ENCODE results near the gene TSHZ2. TPM values are rescaled to one million over a fixed set of nuclear protein-coding genes. Genes with fewer than 3 reads are reported as not detected.

Gene TSHZ2
- total and polyA plus RNA-seq, 2 of the 4 experiments (the other 2 are of a cell fraction) = under 0.01 to 0.02 TPM

DNA sequence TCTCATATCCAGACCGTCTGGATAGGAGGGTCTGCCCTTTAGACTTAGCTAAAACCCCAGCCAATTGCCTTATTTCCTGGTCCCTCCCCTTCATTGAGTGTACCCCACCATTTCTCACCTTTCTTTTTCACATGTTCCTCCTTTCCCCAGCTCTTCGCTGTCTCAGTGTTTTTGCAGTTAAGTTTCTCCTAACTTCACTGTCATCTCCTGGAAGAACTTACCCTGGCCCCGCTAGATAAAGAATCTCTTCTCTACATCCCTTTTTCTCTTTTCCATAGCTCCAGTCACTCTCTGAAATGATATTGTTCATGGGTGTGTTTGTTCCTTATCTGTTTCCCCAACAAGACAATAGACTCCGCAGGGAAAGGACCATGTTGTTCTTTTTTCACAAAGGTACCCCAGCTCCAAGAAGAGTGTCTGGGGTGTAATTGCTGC lies 208.8 kb downstream of the TSHZ2 start:
- no peak overlapping the region for H3K9ac ChIP-seq (ENCODE audit: low read depth, low read length)
- H3K27ac ChIP-seq (ENCODE audit: insufficient read depth, low read length) = no peak overlapping the region
- no peak overlapping the region for H3K56ac ChIP-seq (ENCODE audit: extremely low read depth, insufficient read depth, low read length)
- intact Hi-C loops (cut with micrococcal nuclease) = no loop called here
- TF ChIP-seq POLR2A (IDR thresholded peaks at IDR 0.05; ENCODE audit: low read depth, low read length) (no peak), CEBPB (IDR thresholded peaks at IDR 0.05; ENCODE audit: low read depth, low read length) (no peak), FOS (IDR thresholded peaks at IDR 0.05; ENCODE audit: low read depth, low read length) (no peak), RAD21 (IDR thresholded peaks at IDR 0.05; ENCODE audit: low read length) (no peak), BHLHE40 (IDR thresholded peaks at IDR 0.05; ENCODE audit: low read depth, low read length) (no peak), MXI1 (IDR thresholded peaks at IDR 0.05; ENCODE audit: borderline replicate concordance, low read depth, low read length) (no peak), RFX5 (IDR thresholded peaks at IDR 0.05; ENCODE audit: low read depth, low read length) (no peak), CHD1 (IDR thresholded peaks at IDR 0.05; ENCODE audit: low read depth, low read length) (no peak), RCOR1 (IDR thresholded peaks at IDR 0.05; ENCODE audit: insufficient replicate concordance, low read length) (no peak), SMC3 (IDR thresholded peaks at IDR 0.05; ENCODE audit: low read depth, low read length) (no peak)
- TF ChIP-seq, protein P1, sequence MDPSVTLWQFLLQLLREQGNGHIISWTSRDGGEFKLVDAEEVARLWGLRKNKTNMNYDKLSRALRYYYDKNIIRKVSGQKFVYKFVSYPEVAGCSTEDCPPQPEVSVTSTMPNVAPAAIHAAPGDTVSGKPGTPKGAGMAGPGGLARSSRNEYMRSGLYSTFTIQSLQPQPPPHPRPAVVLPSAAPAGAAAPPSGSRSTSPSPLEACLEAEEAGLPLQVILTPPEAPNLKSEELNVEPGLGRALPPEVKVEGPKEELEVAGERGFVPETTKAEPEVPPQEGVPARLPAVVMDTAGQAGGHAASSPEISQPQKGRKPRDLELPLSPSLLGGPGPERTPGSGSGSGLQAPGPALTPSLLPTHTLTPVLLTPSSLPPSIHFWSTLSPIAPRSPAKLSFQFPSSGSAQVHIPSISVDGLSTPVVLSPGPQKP (IDR thresholded peaks at IDR 0.05; ENCODE audit: borderline replicate concordance, low read depth, low read length) = no peak
- TF ChIP-seq, protein P2, sequence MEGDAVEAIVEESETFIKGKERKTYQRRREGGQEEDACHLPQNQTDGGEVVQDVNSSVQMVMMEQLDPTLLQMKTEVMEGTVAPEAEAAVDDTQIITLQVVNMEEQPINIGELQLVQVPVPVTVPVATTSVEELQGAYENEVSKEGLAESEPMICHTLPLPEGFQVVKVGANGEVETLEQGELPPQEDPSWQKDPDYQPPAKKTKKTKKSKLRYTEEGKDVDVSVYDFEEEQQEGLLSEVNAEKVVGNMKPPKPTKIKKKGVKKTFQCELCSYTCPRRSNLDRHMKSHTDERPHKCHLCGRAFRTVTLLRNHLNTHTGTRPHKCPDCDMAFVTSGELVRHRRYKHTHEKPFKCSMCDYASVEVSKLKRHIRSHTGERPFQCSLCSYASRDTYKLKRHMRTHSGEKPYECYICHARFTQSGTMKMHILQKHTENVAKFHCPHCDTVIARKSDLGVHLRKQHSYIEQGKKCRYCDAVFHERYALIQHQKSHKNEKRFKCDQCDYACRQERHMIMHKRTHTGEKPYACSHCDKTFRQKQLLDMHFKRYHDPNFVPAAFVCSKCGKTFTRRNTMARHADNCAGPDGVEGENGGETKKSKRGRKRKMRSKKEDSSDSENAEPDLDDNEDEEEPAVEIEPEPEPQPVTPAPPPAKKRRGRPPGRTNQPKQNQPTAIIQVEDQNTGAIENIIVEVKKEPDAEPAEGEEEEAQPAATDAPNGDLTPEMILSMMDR (conservative IDR thresholded peaks at IDR 0.05; ENCODE audit: low read depth, low read length) = no peak
- TF ChIP-seq, protein P3, sequence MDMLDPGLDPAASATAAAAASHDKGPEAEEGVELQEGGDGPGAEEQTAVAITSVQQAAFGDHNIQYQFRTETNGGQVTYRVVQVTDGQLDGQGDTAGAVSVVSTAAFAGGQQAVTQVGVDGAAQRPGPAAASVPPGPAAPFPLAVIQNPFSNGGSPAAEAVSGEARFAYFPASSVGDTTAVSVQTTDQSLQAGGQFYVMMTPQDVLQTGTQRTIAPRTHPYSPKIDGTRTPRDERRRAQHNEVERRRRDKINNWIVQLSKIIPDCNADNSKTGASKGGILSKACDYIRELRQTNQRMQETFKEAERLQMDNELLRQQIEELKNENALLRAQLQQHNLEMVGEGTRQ (IDR thresholded peaks at IDR 0.05; ENCODE audit: low read depth, low read length) = no peak
- no peak overlapping the region for H3K4ac ChIP-seq (ENCODE audit: low read depth, low read length)
- no peaks in the 10 kb centered on the region for H3K27me3 ChIP-seq (ENCODE audit: control insufficient read depth, insufficient read depth, low read length)
- no peaks in the 10 kb centered on the region for H3K9me3 ChIP-seq (ENCODE audit: control insufficient read depth, insufficient read depth, low read length)
- H3K4me3 ChIP-seq (ENCODE audit: insufficient read depth, low read depth, low read length) = no peak overlapping the region
- in situ Hi-C loops (cut with MboI; ENCODE audit: low sequenced_read_pairs) = no loop called here
- no peak overlapping the region for H2BK20ac ChIP-seq (ENCODE audit: low read depth, low read length)
- no peak overlapping the region for H2AK9ac ChIP-seq (replicated peaks; ENCODE audit: low read depth, low read length, poor library complexity)
- DNase-seq (no peak), ATAC-seq (ENCODE audit: low read depth) (no peak)
- POLR2A ChIA-PET (ENCODE audit: unreplicated experiment) = no interaction called here
- no peak overlapping the region for H3K23ac ChIP-seq (ENCODE audit: low read depth, low read length)
- H3K36me3 ChIP-seq (ENCODE audit: control insufficient read depth, insufficient read depth, low read length) = no peaks in the 10 kb centered on the region
- H2AK5ac ChIP-seq (ENCODE audit: low read depth, low read length) = no peak overlapping the region
- no peak overlapping the region for H2AFZ ChIP-seq (replicated peaks; ENCODE audit: low read length, poor library complexity)
- no peak overlapping the region for H4K5ac ChIP-seq (ENCODE audit: low read depth, low read length)
- no peaks in the 10 kb centered on the region for H4K20me1 ChIP-seq (ENCODE audit: insufficient read depth, low read length)
- no peak overlapping the region for H3K18ac ChIP-seq (ENCODE audit: low read depth, low read length)
- no peaks in the 10 kb centered on the region for H3K4me1 ChIP-seq (ENCODE audit: control insufficient read depth, insufficient read depth, low read length)
- WGBS, 2 experiments (ENCODE audit: extremely low coverage in 2 of 2, insufficient read length in 1 of 2) = 88% methylated on average over 1 of the region's 4 CpGs; no CpG with 5 or more reads in 1 of the 2 experiments
- BruUV-seq (replicated peaks) = no TSS peak
- H2BK15ac ChIP-seq (ENCODE audit: low read depth, low read length) = no peak overlapping the region
- no peak overlapping the region for H3K14ac ChIP-seq (replicated peaks; ENCODE audit: low read depth, low read length)
- dilution Hi-C loops (cut with HindIII; ENCODE audit: low sequenced_read_pairs, unreplicated experiment) = no loop called here
- H4K91ac ChIP-seq (ENCODE audit: insufficient read depth, low read depth, low read length) = no peak overlapping the region
- H2BK5ac ChIP-seq (ENCODE audit: low read depth, low read length, poor library complexity, severe bottlenecking) = no peak overlapping the region
- CTCF ChIA-PET = no interaction called here
- no peaks in the 10 kb centered on the region for H3K79me1 ChIP-seq (ENCODE audit: low read depth in 1 of 2, low read length in 2 of 2)
- no peaks in the 10 kb centered on the region for H3K9me1 ChIP-seq (ENCODE audit: insufficient read depth, low read length)
- no peak overlapping the region for H3K4me2 ChIP-seq (ENCODE audit: low read depth, low read length)
- H4K8ac ChIP-seq (ENCODE audit: low read depth in 2 of 2, low read length in 2 of 2) = no peak overlapping the region
- H2BK120ac ChIP-seq (ENCODE audit: low read depth, low read length) = no peak overlapping the region

Data from IMR-90 (cell line).